Measurements from ENCODE around the gene ZBTB48. TPM values are rescaled to one million over a fixed set of nuclear protein-coding genes. Genes with fewer than 3 reads are reported as not detected.

ZBTB48 gene
- polyA plus RNA-seq, 1 of the 3 experiments (the other 2 are of a cell fraction) = 31.2 TPM

DNA sequence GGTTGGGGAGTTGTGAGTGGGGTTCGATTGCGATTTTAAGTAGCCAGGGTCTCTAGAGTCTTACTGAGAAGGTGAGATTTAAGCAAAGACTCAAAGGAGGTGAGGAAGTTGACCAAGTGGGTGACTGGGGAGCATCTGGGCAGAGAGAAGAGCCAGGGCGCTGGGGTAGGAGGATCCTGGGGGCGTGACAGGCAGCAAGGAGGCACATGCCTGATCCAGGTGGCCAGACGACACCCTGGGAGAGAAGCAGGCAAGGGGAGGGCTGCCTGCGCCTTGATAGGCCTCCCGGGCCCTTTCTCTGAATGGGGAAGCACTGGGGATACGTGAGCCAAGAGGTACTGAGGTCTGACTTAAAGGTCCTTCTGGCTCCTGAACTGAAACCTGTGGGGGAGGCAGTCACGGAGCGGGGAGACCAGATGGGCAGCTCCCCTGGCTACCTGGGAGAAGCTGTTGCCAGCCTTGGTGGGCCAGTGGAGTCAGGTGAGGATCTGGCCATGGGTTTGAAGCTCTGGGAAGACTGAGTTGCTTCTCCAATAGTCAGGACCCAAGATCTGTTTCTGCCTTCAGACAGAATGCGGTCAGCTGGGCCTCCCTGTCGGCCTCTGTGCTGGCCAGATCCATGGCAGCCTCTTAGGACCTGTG lies 5.4 kb downstream of the ZBTB48 start:
- peak; percentile 5 for DNase-seq
- Histone ChIP-seq H3K4me1 (ENCODE audit: control insufficient read depth in 1 of 2, insufficient read depth in 2 of 2, low read depth in 1 of 2, low read length in 1 of 2) (peaks cover 8 to 17% of the 10 kb centered on the region in 2 experiments; a peak in 2 of 4 replicates), H3K27me3 (ENCODE audit: insufficient read depth) (no peaks in the 10 kb centered on the region), H3K27ac (ENCODE audit: low read depth in 2 of 2, low read length in 1 of 2) (no peak overlapping the region), H3F3A (replicated peaks; ENCODE audit: insufficient read depth) (no peaks in the 10 kb centered on the region), H3K4me3 (ENCODE audit: low read depth in 2 of 2, low read length in 1 of 2) (no peak overlapping the region), H3K9me2 (no peaks in the 10 kb centered on the region), H3K9me3 (no peaks in the 10 kb centered on the region), H4K20me1 (ENCODE audit: insufficient read depth) (no peaks in the 10 kb centered on the region), H3K9ac (no peak overlapping the region), H2AFZ (ENCODE audit: low read depth) (no peak overlapping the region), H3K36me3 (replicated peaks in 1 of 2; ENCODE audit: control insufficient read depth in 1 of 2, insufficient read depth in 2 of 2, low read length in 1 of 2) (peaks cover 0 to 21% of the 10 kb centered on the region in 2 experiments), H3K4me2 (no peak overlapping the region), H3K79me2 (ENCODE audit: insufficient read depth) (peaks cover 27% of the 10 kb centered on the region)
- ChIA-PET POLR2A (no interaction called here), CTCF (interaction anchor here (0.9 to 1.8 kb wide), 3 partner anchors 17 to 148 kb away, joined by 3 to 4 read pairs (median 4); partner anchors contain the start of genes KLHL21, NOL9 and TAS1R1)
- no peak for TF ChIP-seq TAF1 (IDR thresholded peaks at IDR 0.05; ENCODE audit: borderline replicate concordance, low read depth, low read length)
- 90% methylated on average over 12 of the region's 12 CpGs for WGBS (ENCODE audit: low lambda C conversion rate)

GRCh38 chr1:6585841-6586240 lies 6.0 kb downstream of the ZBTB48 start:
- no peak overlapping the region for H3K27ac ChIP-seq (ENCODE audit: low read depth in 2 of 2, low read length in 1 of 2)
- TF ChIP-seq RFX5 (IDR thresholded peaks at IDR 0.05; ENCODE audit: low read length) (no peak), USF2 (IDR thresholded peaks at IDR 0.05; ENCODE audit: borderline replicate concordance, low read depth, low read length) (no peak), FOXM1 (IDR thresholded peaks at IDR 0.05; ENCODE audit: low read depth) (no peak), FOSL2 (IDR thresholded peaks at IDR 0.05; ENCODE audit: borderline replicate concordance, low read depth) (no peak), YY1 (IDR thresholded peaks at IDR 0.05; ENCODE audit: low read depth) (no peak), ELF1 (IDR thresholded peaks at IDR 0.05) (no peak)
- TF ChIP-seq, protein P1, sequence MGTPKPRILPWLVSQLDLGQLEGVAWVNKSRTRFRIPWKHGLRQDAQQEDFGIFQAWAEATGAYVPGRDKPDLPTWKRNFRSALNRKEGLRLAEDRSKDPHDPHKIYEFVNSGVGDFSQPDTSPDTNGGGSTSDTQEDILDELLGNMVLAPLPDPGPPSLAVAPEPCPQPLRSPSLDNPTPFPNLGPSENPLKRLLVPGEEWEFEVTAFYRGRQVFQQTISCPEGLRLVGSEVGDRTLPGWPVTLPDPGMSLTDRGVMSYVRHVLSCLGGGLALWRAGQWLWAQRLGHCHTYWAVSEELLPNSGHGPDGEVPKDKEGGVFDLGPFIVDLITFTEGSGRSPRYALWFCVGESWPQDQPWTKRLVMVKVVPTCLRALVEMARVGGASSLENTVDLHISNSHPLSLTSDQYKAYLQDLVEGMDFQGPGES (IDR thresholded peaks at IDR 0.05; ENCODE audit: low read depth, low read length) = no peak
- TF ChIP-seq, protein P2, sequence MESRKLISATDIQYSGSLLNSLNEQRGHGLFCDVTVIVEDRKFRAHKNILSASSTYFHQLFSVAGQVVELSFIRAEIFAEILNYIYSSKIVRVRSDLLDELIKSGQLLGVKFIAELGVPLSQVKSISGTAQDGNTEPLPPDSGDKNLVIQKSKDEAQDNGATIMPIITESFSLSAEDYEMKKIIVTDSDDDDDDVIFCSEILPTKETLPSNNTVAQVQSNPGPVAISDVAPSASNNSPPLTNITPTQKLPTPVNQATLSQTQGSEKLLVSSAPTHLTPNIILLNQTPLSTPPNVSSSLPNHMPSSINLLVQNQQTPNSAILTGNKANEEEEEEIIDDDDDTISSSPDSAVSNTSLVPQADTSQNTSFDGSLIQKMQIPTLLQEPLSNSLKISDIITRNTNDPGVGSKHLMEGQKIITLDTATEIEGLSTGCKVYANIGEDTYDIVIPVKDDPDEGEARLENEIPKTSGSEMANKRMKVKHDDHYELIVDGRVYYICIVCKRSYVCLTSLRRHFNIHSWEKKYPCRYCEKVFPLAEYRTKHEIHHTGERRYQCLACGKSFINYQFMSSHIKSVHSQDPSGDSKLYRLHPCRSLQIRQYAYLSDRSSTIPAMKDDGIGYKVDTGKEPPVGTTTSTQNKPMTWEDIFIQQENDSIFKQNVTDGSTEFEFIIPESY (IDR thresholded peaks at IDR 0.05; ENCODE audit: borderline replicate concordance, low read depth) = no peak
- TF ChIP-seq, protein P3, sequence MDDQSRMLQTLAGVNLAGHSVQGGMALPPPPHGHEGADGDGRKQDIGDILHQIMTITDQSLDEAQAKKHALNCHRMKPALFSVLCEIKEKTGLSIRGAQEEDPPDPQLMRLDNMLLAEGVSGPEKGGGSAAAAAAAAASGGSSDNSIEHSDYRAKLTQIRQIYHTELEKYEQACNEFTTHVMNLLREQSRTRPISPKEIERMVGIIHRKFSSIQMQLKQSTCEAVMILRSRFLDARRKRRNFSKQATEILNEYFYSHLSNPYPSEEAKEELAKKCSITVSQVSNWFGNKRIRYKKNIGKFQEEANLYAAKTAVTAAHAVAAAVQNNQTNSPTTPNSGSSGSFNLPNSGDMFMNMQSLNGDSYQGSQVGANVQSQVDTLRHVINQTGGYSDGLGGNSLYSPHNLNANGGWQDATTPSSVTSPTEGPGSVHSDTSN (IDR thresholded peaks at IDR 0.05) = no peak
- no peak overlapping the region for H3K4me3 ChIP-seq (ENCODE audit: low read depth in 2 of 2, low read length in 1 of 2)
- POLR2A ChIA-PET = no interaction called here
- H3F3A ChIP-seq (replicated peaks; ENCODE audit: insufficient read depth) = no peaks in the 10 kb centered on the region
- H3K4me1 ChIP-seq (ENCODE audit: control insufficient read depth in 1 of 2, insufficient read depth in 2 of 2, low read depth in 1 of 2, low read length in 1 of 2) = peaks cover 3 to 12% of the 10 kb centered on the region in 2 experiments; a peak in 2 of 4 replicates
- no peaks in the 10 kb centered on the region for H3K9me2 ChIP-seq
- H3K36me3 ChIP-seq (replicated peaks in 1 of 2; ENCODE audit: control insufficient read depth in 1 of 2, insufficient read depth in 2 of 2, low read length in 1 of 2) = peaks cover 0 to 25% of the 10 kb centered on the region in 2 experiments
- H3K9me3 ChIP-seq = no peaks in the 10 kb centered on the region
- peaks cover 20% of the 10 kb centered on the region for H3K79me2 ChIP-seq (ENCODE audit: insufficient read depth)
- no peaks in the 10 kb centered on the region for H3K27me3 ChIP-seq (ENCODE audit: insufficient read depth)
- H2AFZ ChIP-seq (ENCODE audit: low read depth) = no peak overlapping the region
- 92% methylated on average over 4 of the region's 7 CpGs for WGBS (ENCODE audit: low lambda C conversion rate)
- H3K4me2 ChIP-seq = no peak overlapping the region
- no peaks in the 10 kb centered on the region for H4K20me1 ChIP-seq (ENCODE audit: insufficient read depth)
- H3K9ac ChIP-seq = no peak overlapping the region
- peak; percentile 16 for DNase-seq
- CTCF ChIA-PET = interaction anchor here (0.9 to 1.8 kb wide), 3 partner anchors 16 to 148 kb away, joined by 3 to 4 read pairs (median 4); partner anchors contain the start of genes KLHL21, NOL9 and TAS1R1

Measured in SK-N-SH (cell line).